GM10266 (cell line): ENCODE results near the gene BOC.

ENCODE experiments used
- DNase-seq: peaks from one replicate; pipeline ENCODE4 v3.0.0; 2012; ENCODE audit errors: extremely low spot score
- TF ChIP-seq, protein P1 (sequence below): IDR thresholded peaks from 2 replicates; pipeline ENCODE4 v1.5.1; 2012; ENCODE audit warnings: mild to moderate bottlenecking, low read depth; ENCODE audit not compliant: control insufficient read depth, insufficient read depth; ENCODE audit errors: missing control alignments

BOC gene

DNA sequence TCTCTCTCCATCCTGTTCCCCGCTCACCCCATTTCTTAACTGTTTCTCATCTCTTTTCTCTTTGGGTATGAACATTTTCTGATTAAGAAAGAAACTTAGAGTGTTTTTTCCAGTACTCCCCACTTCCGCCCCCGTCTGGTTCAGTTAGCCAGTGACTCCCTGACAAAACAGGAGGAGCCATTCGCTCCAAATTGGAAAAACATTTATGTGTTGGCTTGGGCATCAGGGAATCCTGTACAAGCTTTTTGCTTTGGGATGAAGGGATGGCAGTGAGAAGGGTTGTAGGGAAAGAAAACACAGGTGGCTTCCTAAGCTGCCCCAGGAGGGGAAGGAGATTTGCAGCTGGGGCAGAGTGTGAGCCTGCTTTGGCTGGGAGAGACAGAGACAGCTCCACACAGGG lies 47.0 kb downstream of the BOC start:
- TF ChIP-seq, protein P1, sequence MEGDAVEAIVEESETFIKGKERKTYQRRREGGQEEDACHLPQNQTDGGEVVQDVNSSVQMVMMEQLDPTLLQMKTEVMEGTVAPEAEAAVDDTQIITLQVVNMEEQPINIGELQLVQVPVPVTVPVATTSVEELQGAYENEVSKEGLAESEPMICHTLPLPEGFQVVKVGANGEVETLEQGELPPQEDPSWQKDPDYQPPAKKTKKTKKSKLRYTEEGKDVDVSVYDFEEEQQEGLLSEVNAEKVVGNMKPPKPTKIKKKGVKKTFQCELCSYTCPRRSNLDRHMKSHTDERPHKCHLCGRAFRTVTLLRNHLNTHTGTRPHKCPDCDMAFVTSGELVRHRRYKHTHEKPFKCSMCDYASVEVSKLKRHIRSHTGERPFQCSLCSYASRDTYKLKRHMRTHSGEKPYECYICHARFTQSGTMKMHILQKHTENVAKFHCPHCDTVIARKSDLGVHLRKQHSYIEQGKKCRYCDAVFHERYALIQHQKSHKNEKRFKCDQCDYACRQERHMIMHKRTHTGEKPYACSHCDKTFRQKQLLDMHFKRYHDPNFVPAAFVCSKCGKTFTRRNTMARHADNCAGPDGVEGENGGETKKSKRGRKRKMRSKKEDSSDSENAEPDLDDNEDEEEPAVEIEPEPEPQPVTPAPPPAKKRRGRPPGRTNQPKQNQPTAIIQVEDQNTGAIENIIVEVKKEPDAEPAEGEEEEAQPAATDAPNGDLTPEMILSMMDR: no peak
- DNase-seq: no peak

DNA sequence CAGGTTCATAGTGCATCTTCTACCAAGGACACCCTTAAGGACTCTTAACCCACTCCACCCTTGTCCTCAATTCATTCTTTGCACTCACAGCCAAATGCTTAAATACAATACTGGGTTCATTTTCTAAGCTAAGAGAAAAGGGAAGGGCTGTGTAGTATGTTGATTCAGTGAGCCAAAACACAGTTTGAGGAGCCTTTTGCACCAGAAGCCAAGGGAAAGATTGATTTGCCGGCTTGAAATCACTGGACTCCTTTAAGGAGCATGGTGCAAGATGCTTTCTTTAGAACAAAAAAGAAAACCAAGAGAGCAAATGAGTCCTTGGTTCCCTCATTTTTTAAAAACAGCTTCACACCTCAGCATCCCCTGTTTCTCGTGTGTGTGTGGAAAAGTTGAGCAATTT lies 47.8 kb downstream of the BOC start:
- TF ChIP-seq, protein P1: no peak
- no peak for DNase-seq

DNA sequence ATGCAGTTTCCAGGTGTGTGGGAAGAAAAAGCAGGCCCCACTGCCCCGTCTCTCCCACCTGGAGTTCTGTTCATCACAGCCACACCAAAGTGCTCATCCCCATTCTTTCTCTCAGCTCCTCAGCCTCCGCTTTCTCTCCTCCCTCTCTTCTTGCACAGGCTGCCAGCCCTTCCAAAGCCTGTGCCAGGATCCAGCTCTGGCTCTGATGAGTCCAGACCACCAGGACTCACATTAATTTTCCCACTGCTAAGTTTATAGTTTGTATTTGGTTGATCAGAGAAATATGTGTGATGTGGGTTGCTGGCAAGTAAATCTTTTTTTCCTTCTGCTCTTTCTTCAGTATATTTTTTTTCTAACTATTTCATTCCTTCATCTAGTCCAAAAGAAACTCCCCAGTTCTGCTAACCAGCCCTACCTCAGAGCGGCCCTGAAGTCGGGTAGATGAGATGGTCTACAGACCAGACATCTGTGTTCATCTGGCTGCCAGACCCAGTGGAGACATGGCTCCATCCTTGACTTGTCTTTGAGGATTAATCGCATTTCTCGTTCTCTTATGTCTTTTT lies 49.8 kb downstream of the BOC start:
- TF ChIP-seq, protein P1: no peak
- no peak for DNase-seq

DNA sequence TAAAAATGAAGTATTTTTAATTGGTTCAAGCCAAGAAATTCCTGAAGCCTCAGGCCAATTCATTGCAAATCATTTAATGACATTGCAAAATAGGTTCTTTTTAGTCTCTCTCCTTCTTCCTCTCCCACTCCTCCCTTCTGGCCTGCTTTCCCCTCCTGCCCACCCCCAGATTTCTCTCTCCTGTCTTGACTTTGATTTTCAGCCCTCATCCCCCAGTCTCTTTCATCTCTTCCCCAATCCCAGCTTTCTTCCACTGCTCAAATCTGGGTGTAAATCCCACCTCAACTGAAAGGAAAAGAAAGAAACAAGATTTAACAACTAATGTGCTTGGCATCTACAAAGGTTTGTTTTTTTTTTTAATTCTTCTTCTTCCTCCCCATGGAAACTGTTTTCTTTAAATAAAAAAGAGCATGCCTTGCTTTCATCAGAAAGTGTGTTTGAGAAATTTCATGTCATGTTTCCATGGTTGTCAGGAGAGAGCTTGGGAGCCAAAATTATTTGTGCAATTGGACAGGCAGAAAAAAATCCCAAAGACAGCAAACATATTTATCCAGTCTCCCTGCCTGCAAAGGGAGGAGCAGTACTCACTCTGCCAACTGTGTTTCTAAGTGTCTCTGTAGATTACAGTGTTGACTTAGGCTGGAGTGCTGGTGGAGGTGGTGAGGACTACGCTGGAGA lies 50.4 kb downstream of the BOC start:
- TF ChIP-seq, protein P1: no peak
- no peak for DNase-seq

DNA sequence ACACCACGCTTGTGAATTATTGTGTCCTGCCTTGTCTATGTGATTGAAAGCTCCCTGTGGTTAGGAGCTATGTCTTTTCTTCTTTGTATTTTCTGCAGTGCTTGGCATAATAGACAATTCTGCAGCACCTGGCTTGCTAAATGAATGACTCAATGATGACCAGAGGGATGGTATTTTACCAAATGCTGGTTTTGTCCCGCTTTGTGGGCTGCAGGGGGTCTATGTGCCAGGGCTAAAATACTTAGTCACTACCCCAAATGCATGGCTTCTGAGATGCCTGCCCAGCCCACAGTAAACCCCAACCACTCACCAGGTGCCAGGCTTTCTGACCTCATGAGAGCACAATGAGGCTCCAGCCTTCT lies 50.9 kb downstream of the BOC start:
- no peak for DNase-seq
- TF ChIP-seq, protein P1: no peak

DNA sequence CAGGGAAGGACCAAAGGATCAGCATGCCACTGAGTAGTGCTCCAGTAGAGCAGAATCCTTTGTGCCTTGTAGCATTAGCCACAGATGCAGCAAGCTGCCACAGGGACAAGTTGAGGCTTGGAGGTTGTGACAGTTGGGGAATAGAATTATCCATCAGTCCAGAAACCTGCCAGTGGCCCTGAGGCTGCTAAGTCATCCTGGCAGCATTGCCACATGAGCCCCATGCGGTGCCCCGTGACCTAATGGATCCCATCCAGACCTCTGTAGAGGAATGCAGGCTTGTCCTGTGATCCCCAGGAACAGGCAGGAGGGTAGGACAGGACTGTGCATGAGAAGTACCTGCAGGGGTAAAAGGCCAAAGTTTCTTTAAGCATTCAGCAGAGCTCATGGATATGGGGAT lies 51.7 kb downstream of the BOC start:
- TF ChIP-seq, protein P1: no peak
- DNase-seq: no peak

DNA sequence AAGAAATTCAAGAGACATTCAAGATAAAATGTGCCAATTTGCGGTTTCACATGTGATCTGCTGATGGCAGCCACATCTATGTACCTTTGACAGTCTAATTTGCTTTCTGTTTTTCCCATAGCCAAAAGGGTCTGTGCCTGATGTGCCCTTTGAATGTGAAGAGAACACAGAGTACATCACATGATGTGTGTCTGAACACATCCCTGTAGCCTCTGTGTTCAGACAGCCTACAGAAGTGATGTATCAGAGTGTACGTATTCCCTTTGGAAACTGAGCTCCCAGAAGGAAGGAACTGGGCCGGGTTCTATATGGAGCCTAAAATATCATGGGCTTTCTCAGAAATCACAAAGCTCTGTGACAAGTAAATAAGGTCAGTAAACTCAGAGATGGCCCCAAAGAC lies 52.4 kb downstream of the BOC start:
- no peak for DNase-seq
- TF ChIP-seq, protein P1: no peak
